SK-N-SH (cell line): Measurements from ENCODE around the gene ENTREP3. TPM values are rescaled to one million over a fixed set of nuclear protein-coding genes. Genes with fewer than 3 reads are reported as not detected.

Experiments
- CTCF ChIA-PET: fragments of 300-600, 350-600 bp; formaldehyde crosslinking; extraction: SDS; loops from one replicate; lab custom pipeline; 2021; lab: Yijun Ruan, JAX
- POLR2A ChIA-PET: fragments of 350-600 bp; sonication (Branson Sonifier 250); formaldehyde crosslinking; extraction: SDS; loops from one replicate; lab custom pipeline; 2020; ENCODE audit warnings: antibody characterized with exemption, inconsistent platforms; lab: Yijun Ruan, JAX
- DNase-seq: peaks from one replicate; pipeline ENCODE4 v3.0.0; 2012
- H2AFZ ChIP-seq: fragments of 200-600 bp; sonication (generic); 2 replicates; pipeline ENCODE4 v1.8.1; 2016; ENCODE audit warnings: antibody characterized with exemption, mild to moderate bottlenecking, low read depth
- H3F3A ChIP-seq: fragments of 200-600 bp; sonication (generic); replicated peaks from 2 replicates; pipeline ENCODE3; 2016; ENCODE audit warnings: antibody characterized with exemption, mild to moderate bottlenecking; ENCODE audit not compliant: insufficient read depth
- H3K27ac ChIP-seq, 2 experiments: fragments of 200-500 bp in 1 of 2; fragments of 200-600 bp in 1 of 2; sonication (Bioruptor generic) in 1 of 2; sonication (generic), shearing (Covaris generic) in 1 of 2; 2 replicates each; pipeline versions ENCODE4 v1.5.1 to v1.6.1; 2014 to 2016; ENCODE audit warnings: low read depth in 2 of 2, inconsistent platforms in 1 of 2, low read length in 1 of 2, mild to moderate bottlenecking in 1 of 2, mixed read lengths in 1 of 2
- H3K27me3 ChIP-seq: fragments of 200-600 bp; sonication (generic), shearing (Covaris generic); 2 replicates; pipeline ENCODE4 v1.6.1; 2016; ENCODE audit warnings: mixed run types; ENCODE audit not compliant: insufficient read depth
- H3K36me3 ChIP-seq, 2 experiments: fragments of 200-500 bp in 1 of 2; fragments of 200-600 bp in 1 of 2; sonication (Bioruptor generic) in 1 of 2; sonication (generic) in 1 of 2; replicated peaks in 1 of 2; 2 replicates each; pipeline versions ENCODE3 to v1.5.1; 2014 to 2016; ENCODE audit warnings: low read length in 1 of 2, mild to moderate bottlenecking in 1 of 2; ENCODE audit not compliant: insufficient read depth in 2 of 2, control insufficient read depth in 1 of 2
- H3K4me1 ChIP-seq, 2 experiments: fragments of 200-500 bp in 1 of 2; fragments of 200-600 bp in 1 of 2; sonication (Bioruptor generic) in 1 of 2; sonication (generic), shearing (Covaris generic) in 1 of 2; 2 replicates each; pipeline versions ENCODE4 v1.5.1 to v1.6.1; 2014 to 2016; ENCODE audit warnings: low read depth in 1 of 2, low read length in 1 of 2, mixed run types in 1 of 2; ENCODE audit not compliant: insufficient read depth in 2 of 2, control insufficient read depth in 1 of 2
- H3K4me2 ChIP-seq: fragments of 200-600 bp; sonication (generic), shearing (Covaris generic); 2 replicates; pipeline ENCODE4 v1.6.1; 2017; ENCODE audit warnings: mixed run types
- H3K4me3 ChIP-seq, 2 experiments: fragments of 200-500 bp in 1 of 2; fragments of 200-600 bp in 1 of 2; sonication (Bioruptor generic) in 1 of 2; sonication (generic), shearing (Covaris generic) in 1 of 2; 2 replicates each; pipeline versions ENCODE4 v1.5.1 to v1.8.1; 2014 to 2016; ENCODE audit warnings: low read depth in 2 of 2, inconsistent platforms in 1 of 2, low read length in 1 of 2, mild to moderate bottlenecking in 1 of 2, mixed read lengths in 1 of 2, moderate library complexity in 1 of 2
- H3K79me2 ChIP-seq: fragments of 200-600 bp; sonication (generic); 2 replicates; pipeline ENCODE4 v1.8.1; 2017; ENCODE audit warnings: mild to moderate bottlenecking; ENCODE audit not compliant: insufficient read depth
- H3K9ac ChIP-seq: fragments of 200-600 bp; sonication (generic); 2 replicates; pipeline ENCODE4 v1.6.1; 2017; ENCODE audit warnings: mixed run types
- H3K9me2 ChIP-seq: fragments of 200-600 bp; sonication (generic); 2 replicates; pipeline ENCODE4 v1.6.1; 2017; ENCODE audit warnings: mixed run types
- H3K9me3 ChIP-seq: fragments of 200-600 bp; sonication (generic); 2 replicates; pipeline ENCODE4 v1.6.1; 2017; ENCODE audit warnings: mixed run types, mild to moderate bottlenecking, moderate library complexity
- H4K20me1 ChIP-seq: fragments of 200-600 bp; sonication (generic); 2 replicates; pipeline ENCODE4 v1.6.1; 2017; ENCODE audit warnings: mild to moderate bottlenecking, mixed run types; ENCODE audit not compliant: insufficient read depth
- ELF1 ChIP-seq: IDR thresholded peaks from 2 replicates; pipeline ENCODE4 v1.4.0; 2012
- FOXM1 ChIP-seq: IDR thresholded peaks from 2 replicates; pipeline ENCODE4 v1.4.0; 2012; ENCODE audit warnings: low read depth, mild to moderate bottlenecking
- GATA2 ChIP-seq: sonication (generic); formaldehyde crosslinking; IDR thresholded peaks from 2 replicates; pipeline ENCODE4 v1.5.0; 2020; ENCODE audit warnings: mild to moderate bottlenecking, missing genetic modification reagents
- NRF1 ChIP-seq: IDR thresholded peaks from 2 replicates; pipeline ENCODE4 v1.6.1; 2012; ENCODE audit warnings: low read depth, mild to moderate bottlenecking, low read length
- RCOR1 ChIP-seq: fragments of 150-350 bp; IDR thresholded peaks from 2 replicates; pipeline ENCODE4 v1.6.1; 2017; ENCODE audit warnings: antibody characterized with exemption, low read length
- RXRA ChIP-seq: IDR thresholded peaks from 2 replicates; pipeline ENCODE4 v1.4.0; 2012; ENCODE audit warnings: low read depth, mild to moderate bottlenecking, borderline replicate concordance
- WGBS: methylation state at CpG from one replicate; pipeline ENCODE4 v1.1.6; 2017; ENCODE audit warnings: low lambda C conversion rate; 5-methylcytosine and 5-hydroxymethylcytosine counted together
- polyA plus RNA-seq, 3 experiments: library from polyadenylated mRNA; depleted of rRNA; stranded (reverse); fragments of >200 nt; gene quantifications; 2 replicates each; pipeline ENCODE4 v1.2.3, GENCODE V29; 2012
- TF ChIP-seq, protein P1 (sequence below): fragments of 150-350 bp; IDR thresholded peaks from 2 replicates; pipeline ENCODE4 v1.6.1; 2016; ENCODE audit warnings: mild to moderate bottlenecking, low read depth, low read length
- TF ChIP-seq, protein P2 (sequence below): IDR thresholded peaks from 2 replicates; pipeline ENCODE4 v1.6.1; 2012; ENCODE audit warnings: mild to moderate bottlenecking, low read depth, low read length, moderate library complexity
- TF ChIP-seq, protein P3 (sequence below): fragments of 200-600 bp; sonication (generic); IDR thresholded peaks from 2 replicates; pipeline ENCODE4 v1.6.1; 2017; ENCODE audit warnings: antibody characterized with exemption, mild to moderate bottlenecking, moderate library complexity
- TF ChIP-seq, protein P4 (sequence below): IDR thresholded peaks from 2 replicates; pipeline ENCODE4 v1.4.0; 2012; ENCODE audit warnings: low read depth

The ENTREP3 gene
- polyA plus RNA-seq, 1 of the 3 experiments (the other 2 are of a cell fraction): 30.6 TPM

DNA sequence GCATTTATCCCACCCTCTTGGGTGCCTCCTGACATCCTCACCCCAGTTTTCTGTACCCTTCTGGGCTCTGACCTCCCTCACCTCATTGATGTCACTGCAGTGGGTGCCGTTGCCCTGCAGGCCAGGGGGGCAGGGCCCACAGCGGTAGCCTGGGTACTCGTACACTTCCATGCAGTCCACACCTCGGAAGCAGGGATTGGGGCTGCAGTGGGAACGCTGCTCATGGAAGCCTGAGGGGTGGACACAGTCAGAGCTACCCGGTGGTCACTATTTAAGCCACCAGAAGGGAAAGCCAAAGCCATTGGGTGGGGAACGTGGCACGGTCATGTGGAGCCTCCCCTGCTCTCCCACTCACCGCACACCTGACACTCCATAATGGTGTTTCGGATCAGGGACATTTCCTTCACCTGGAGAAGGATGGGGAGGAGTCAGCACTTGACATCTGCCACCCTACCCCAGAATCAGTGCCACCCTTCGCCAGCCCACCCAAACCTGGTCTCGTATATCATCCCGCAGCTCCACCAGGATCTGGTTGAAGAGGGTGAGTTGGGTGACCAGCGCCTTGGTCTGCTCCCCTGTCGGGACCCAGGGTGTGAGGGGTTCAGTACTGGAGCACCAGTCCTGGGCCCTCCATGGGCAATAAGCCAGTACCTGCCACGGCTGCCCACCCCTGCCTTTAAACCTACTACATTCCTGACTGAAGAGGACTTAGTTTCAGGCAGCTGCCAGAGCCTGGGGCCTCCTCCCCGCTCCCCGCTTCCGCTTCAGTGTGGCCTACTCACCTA lies 52.4 kb downstream of the ENTREP3 start:
- WGBS: 92% methylated on average over 13 of the region's 19 CpGs
- Histone ChIP-seq H3K9ac (no peak overlapping the region), H2AFZ (no peak overlapping the region), H3K9me3 (no peaks in the 10 kb centered on the region), H3K9me2 (no peaks in the 10 kb centered on the region), H4K20me1 (no peaks in the 10 kb centered on the region), H3K4me2 (no peak overlapping the region), H3F3A (peaks cover 30% of the 10 kb centered on the region), H3K79me2 (peaks cover 16% of the 10 kb centered on the region), H3K4me3 (no peak overlapping the region), H3K36me3 (peaks cover 20 to 41% of the 10 kb centered on the region in 2 experiments), H3K4me1 (peaks cover 0 to 17% of the 10 kb centered on the region in 2 experiments; a peak in 1 of 4 replicates), H3K27ac (no peak overlapping the region), H3K27me3 (no peaks in the 10 kb centered on the region)
- DNase-seq: no peak
- ChIA-PET POLR2A (interaction anchor here (1.0 to 2.3 kb wide), 2 partner anchors 9 to 29 kb away, joined by 3 to 10 read pairs; no protein-coding TSS in a partner anchor), CTCF (interaction anchor here (1.1 to 3.2 kb wide), 8 partner anchors 10 to 48 kb away, joined by 3 to 31 read pairs (median 7); partner anchors contain the start of gene KRTCAP2)
- TF ChIP-seq, protein P1, sequence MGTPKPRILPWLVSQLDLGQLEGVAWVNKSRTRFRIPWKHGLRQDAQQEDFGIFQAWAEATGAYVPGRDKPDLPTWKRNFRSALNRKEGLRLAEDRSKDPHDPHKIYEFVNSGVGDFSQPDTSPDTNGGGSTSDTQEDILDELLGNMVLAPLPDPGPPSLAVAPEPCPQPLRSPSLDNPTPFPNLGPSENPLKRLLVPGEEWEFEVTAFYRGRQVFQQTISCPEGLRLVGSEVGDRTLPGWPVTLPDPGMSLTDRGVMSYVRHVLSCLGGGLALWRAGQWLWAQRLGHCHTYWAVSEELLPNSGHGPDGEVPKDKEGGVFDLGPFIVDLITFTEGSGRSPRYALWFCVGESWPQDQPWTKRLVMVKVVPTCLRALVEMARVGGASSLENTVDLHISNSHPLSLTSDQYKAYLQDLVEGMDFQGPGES: no peak
- TF ChIP-seq, protein P2, sequence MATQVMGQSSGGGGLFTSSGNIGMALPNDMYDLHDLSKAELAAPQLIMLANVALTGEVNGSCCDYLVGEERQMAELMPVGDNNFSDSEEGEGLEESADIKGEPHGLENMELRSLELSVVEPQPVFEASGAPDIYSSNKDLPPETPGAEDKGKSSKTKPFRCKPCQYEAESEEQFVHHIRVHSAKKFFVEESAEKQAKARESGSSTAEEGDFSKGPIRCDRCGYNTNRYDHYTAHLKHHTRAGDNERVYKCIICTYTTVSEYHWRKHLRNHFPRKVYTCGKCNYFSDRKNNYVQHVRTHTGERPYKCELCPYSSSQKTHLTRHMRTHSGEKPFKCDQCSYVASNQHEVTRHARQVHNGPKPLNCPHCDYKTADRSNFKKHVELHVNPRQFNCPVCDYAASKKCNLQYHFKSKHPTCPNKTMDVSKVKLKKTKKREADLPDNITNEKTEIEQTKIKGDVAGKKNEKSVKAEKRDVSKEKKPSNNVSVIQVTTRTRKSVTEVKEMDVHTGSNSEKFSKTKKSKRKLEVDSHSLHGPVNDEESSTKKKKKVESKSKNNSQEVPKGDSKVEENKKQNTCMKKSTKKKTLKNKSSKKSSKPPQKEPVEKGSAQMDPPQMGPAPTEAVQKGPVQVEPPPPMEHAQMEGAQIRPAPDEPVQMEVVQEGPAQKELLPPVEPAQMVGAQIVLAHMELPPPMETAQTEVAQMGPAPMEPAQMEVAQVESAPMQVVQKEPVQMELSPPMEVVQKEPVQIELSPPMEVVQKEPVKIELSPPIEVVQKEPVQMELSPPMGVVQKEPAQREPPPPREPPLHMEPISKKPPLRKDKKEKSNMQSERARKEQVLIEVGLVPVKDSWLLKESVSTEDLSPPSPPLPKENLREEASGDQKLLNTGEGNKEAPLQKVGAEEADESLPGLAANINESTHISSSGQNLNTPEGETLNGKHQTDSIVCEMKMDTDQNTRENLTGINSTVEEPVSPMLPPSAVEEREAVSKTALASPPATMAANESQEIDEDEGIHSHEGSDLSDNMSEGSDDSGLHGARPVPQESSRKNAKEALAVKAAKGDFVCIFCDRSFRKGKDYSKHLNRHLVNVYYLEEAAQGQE: no peak
- TF ChIP-seq GATA2 (no peak), RCOR1 (no peak), ELF1 (no peak), FOXM1 (no peak), RXRA (no peak), NRF1 (no peak)
- TF ChIP-seq, protein P3, sequence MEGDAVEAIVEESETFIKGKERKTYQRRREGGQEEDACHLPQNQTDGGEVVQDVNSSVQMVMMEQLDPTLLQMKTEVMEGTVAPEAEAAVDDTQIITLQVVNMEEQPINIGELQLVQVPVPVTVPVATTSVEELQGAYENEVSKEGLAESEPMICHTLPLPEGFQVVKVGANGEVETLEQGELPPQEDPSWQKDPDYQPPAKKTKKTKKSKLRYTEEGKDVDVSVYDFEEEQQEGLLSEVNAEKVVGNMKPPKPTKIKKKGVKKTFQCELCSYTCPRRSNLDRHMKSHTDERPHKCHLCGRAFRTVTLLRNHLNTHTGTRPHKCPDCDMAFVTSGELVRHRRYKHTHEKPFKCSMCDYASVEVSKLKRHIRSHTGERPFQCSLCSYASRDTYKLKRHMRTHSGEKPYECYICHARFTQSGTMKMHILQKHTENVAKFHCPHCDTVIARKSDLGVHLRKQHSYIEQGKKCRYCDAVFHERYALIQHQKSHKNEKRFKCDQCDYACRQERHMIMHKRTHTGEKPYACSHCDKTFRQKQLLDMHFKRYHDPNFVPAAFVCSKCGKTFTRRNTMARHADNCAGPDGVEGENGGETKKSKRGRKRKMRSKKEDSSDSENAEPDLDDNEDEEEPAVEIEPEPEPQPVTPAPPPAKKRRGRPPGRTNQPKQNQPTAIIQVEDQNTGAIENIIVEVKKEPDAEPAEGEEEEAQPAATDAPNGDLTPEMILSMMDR: no peak
- TF ChIP-seq, protein P4, sequence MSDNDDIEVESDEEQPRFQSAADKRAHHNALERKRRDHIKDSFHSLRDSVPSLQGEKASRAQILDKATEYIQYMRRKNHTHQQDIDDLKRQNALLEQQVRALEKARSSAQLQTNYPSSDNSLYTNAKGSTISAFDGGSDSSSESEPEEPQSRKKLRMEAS: no peak
